KBM-7 (cell line): ENCODE measurements around the gene TBCC.
A peak's percentile ranks its signal among the peaks of the same experiment; 100 is the strongest.
"Not testable (repeated sequence)": the region's sequence is repeated elsewhere in the genome, so short reads cannot be mapped to it uniquely, and the experiment has no call there.

Source experiments
- DNase-seq: peaks from one replicate; pipeline ENCODE4 v3.0.0-alpha.2; 2015
- in situ Hi-C: fragments of 300-500 bp; cut with MboI; formaldehyde crosslinking; loops from 2 replicates; pipeline ENCODE4 v1.14.3; 2020; ENCODE audit warnings: low sequenced_read_pairs, low pct_unique_long_range_greater_than_20kb, mixed read lengths

TBCC gene

GRCh38 chr6:42774821-42775487 lies 29.1 kb upstream of the TBCC start:
- in situ Hi-C loops, result not testable (repeated sequence)
- DNase-seq, result peak; percentile 74

DNA sequence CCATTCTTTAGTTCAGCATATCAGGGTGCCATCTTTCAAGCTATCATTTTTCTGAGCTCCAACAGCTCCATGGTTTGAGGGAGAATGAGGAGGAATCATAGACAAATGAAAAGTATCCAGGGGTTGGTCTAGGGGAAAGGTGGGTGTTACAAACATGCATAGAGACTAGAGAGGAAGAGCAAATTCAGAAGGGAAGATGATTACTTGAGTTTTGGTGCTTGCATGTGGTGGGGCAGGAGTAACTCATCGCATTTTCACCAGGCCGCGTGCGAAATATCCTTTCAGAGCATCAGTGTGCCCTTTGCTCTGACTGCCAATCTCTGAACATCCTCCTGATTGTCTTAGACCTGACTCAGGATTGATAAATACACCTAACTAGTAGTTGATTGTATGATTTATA lies 28.3 kb upstream of the TBCC start:
- in situ Hi-C loops, result no loop called here
- DNase-seq, result no peak

DNA sequence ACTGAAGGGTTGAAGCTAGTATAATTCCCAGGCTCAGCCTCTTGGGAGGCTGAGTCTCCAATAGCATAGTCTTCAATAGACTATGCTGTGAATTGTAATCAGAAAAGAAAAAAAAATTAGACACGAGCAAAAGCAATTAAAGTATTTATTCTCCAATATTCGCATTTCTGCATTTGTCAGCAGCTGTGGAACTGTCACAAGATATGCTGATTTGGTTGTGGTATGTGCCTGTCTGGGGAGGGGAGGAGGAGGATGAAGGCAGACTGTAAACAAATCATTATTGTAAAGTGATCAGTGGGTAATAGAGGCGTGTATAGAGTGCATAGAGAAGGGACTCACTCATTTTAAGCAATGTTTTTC lies 25.8 kb upstream of the TBCC start:
- DNase-seq, result no peak
- in situ Hi-C loops, result no loop called here

GRCh38 chr6:42769836-42770235 lies 23.9 kb upstream of the TBCC start:
- DNase-seq, result no peak

DNA sequence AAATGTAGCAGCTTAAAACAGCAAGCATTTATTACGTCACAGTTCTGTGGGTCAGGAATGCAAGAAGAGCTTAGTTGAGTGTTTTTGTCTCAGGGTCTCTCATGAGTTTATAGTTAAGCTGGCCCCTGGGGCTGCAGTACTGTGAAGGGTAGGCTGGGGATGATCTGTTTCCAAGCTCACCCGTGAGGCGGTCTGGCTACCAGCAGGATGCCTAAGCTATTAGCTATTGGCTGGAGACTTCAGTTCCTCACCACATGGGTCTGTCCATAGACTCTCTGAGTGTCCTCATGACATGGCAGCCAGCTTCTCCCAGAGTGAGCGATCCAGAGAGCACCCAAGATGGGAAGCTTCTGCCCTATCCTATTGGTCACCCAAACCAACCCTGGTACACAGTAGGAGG lies 23.1 kb upstream of the TBCC start:
- no peak for DNase-seq
- in situ Hi-C loops, result no loop called here

More at GRCh38 chr6:42769836-42770235, 23.9 kb upstream of the TBCC start:
- in situ Hi-C loops, result no loop called here

GRCh38 chr6:42766163-42766670 lies 20.3 kb upstream of the TBCC start:
- DNase-seq, result no peak
- in situ Hi-C loops, result no loop called here

GRCh38 chr6:42764911-42765648 lies 19.2 kb upstream of the TBCC start:
- in situ Hi-C loops, result no loop called here

GRCh38 chr6:42762950-42763349 lies 17.0 kb upstream of the TBCC start:
- DNase-seq, result no peak
- in situ Hi-C loops, result no loop called here

More at GRCh38 chr6:42764911-42765648, 19.2 kb upstream of the TBCC start:
- no peak for DNase-seq

GRCh38 chr6:42762426-42762859 lies 16.5 kb upstream of the TBCC start:
- DNase-seq, result no peak

DNA sequence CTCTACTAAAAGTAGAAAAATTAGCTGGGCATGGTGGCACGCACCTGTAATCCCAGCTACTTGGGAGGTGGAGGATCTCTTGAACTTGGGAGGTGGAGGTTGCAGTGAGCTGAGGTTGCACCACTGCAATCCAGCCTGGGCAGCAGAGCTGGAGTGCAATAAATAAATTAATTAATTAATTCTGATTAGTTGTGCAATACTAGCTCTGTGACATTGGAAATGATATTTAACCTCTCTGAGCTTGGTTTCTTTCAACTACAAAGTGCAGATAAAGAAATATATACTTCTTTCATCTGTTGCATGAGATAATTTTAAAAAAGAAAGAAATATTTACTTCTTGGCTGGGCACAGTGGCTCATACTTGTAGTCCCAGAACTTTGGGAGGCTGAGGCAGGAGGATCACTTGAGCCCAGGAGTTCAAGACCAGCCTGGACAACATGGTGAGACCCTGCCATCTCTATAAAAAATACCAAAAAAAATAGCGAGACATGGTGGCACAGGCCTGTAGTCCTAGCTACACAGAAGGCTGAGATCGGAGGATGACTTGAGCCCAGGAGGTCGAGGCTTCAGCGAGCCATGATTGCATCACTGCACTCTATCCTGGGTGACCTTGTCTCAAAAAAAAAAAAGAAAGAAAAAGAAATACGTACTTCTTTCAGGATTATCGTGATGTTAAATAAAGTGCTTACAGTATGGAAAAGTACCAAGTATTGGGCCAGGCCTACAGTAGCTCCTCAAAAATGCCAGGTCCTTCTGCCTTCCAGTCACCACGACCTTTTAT lies 15.6 kb upstream of the TBCC start:
- DNase-seq, result no peak
- in situ Hi-C loops, result no loop called here

More at GRCh38 chr6:42762426-42762859, 16.5 kb upstream of the TBCC start:
- in situ Hi-C loops, result no loop called here

DNA sequence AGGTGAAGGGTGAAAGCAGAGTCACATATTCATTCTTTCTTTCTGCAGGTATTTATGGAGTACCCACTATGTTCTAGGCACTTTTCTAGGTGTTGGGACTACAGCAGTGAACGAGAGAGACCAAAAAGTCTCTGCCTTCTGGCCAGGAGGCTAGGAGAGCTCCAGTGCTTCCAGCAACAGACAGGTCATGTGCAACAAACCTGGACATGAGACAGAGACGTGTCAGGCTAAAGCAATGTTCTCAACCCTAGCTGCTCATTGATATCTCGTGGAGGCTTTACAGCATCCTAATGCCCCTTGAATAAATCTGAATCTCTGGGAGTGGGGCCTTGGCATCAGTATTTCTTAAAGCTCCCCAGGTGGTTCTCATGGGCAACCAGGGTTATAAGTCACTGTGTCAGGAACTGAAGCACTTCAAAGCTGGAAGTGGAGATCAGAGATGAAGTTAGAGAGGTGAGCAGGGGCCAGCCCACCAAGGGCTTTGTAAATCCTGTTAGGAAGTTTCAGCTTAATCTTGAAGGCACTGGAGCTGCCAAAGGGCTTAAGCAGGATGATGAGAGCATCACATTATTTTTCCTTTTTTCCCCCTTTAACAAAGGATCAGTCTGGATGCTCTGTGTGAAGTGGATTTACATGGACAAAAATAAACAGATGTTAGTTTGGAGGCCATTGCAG lies 13.0 kb upstream of the TBCC start:
- DNase-seq, result no peak
- in situ Hi-C loops, result no loop called here

DNA sequence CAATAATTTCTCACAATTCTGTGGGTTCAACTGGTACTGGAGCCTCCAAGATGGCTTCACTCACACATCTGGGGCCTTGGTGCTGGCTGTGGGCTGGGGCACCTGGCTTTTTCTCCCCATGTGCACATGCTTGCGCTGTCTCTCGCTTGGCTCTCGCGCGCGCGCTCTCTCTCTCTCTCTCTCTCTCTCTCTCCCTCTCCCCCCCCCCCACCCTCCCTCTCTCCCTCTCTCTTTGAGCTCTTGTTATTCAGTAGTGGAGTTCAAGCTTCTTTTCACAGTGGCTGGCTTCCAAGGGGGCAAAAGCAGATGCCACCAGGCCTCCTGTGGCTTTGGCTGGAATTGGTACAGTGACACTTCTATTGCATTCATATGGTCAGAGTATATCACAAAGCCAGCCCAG lies 10.8 kb upstream of the TBCC start:
- in situ Hi-C loops, result no loop called here
- DNase-seq, result no peak

- in situ Hi-C loops, result no loop called here
- DNase-seq, result no peak
Observed at GRCh38 chr6:42754759-42755158, 8.9 kb upstream of the TBCC start.

GRCh38 chr6:42751055-42751454 lies 5.2 kb upstream of the TBCC start:
- DNase-seq, result no peak
- in situ Hi-C loops, result no loop called here

- no peak for DNase-seq
- in situ Hi-C loops, result no loop called here
Observed at GRCh38 chr6:42748203-42748898, 2.4 kb upstream of the TBCC start.

- in situ Hi-C loops, result no loop called here
- peak; percentile 98 for DNase-seq
Observed at GRCh38 chr6:42746463-42747391, 824 bp upstream of the TBCC start.

GRCh38 chr6:42745083-42745639 lies 742 bp downstream of the TBCC start:
- in situ Hi-C loops, result no loop called here
- peak; percentile 53 for DNase-seq
